GM13977 (cell line): ENCODE measurements around the gene KRTAP10-5.
"Not testable (repeated sequence)": the region's sequence is repeated elsewhere in the genome, so short reads cannot be mapped to it uniquely, and the experiment has no call there.

Source experiments
- DNase-seq: peaks from one replicate; pipeline ENCODE4 v3.0.0; 2012; ENCODE audit warnings: low spot score
- CTCF ChIP-seq: IDR thresholded peaks from 2 replicates; pipeline ENCODE4 v1.5.1; 2012; ENCODE audit warnings: mild to moderate bottlenecking, control low read depth; ENCODE audit not compliant: insufficient read depth; ENCODE audit errors: extremely low read depth, missing control alignments
- in situ Hi-C: fragments of 300-500 bp; cut with MboI; formaldehyde crosslinking; loops from one replicate; pipeline ENCODE4 v1.12.0; 2022; ENCODE audit warnings: low sequenced_read_pairs, low pct_unique_long_range_greater_than_20kb, mixed read lengths, inconsistent platforms; ENCODE audit not compliant: unreplicated experiment

The KRTAP10-5 gene

GRCh38 chr21:44611551-44611950 is 31.1 kb upstream of the KRTAP10-5 start:
- no peak for TF ChIP-seq CTCF
- in situ Hi-C loops: no loop called here
- no peak for DNase-seq

GRCh38 chr21:44610157-44610843 is 29.9 kb upstream of the KRTAP10-5 start:
- in situ Hi-C loops, DNase-seq: not testable (repeated sequence)

- in situ Hi-C loops: no loop called here
- no peak for TF ChIP-seq CTCF
- DNase-seq: no peak
Measured at GRCh38 chr21:44609193-44609592, 28.8 kb upstream of the KRTAP10-5 start.

- no peak for DNase-seq
- in situ Hi-C loops: no loop called here
- TF ChIP-seq CTCF: no peak
Measured at GRCh38 chr21:44606495-44606894, 26.1 kb upstream of the KRTAP10-5 start.

- in situ Hi-C loops: no loop called here
- no peak for DNase-seq
- no peak for TF ChIP-seq CTCF
Measured at GRCh38 chr21:44603911-44604310, 23.5 kb upstream of the KRTAP10-5 start.

- DNase-seq: no peak
- TF ChIP-seq CTCF: no peak
- in situ Hi-C loops: no loop called here
Measured at GRCh38 chr21:44603109-44603875, 22.9 kb upstream of the KRTAP10-5 start.

- no peak for TF ChIP-seq CTCF
- in situ Hi-C loops: no loop called here
- DNase-seq: no peak
Measured at GRCh38 chr21:44602463-44602850, 22.1 kb upstream of the KRTAP10-5 start.
